NCI-H146 treated with DMSO at 0.1 percent for 48 hours (cell line): Measurements from ENCODE around the gene ROR1.

Source experiments
- DNase-seq: peaks from one replicate; lab custom pipeline; 2025; ENCODE audit not compliant: unreplicated experiment; lab: John Stamatoyannopoulos, UW

Gene ROR1

GRCh38 chr1:64163970-64164369 is 390.2 kb downstream of the ROR1 start:
- no peak for DNase-seq

GRCh38 chr1:64166629-64167028 is 392.8 kb downstream of the ROR1 start:
- DNase-seq = no peak

GRCh38 chr1:64167176-64167575 is 393.4 kb downstream of the ROR1 start:
- no peak for DNase-seq

- DNase-seq = no peak
These were observed 397.4 kb downstream of the ROR1 start for GRCh38 chr1:64171246-64171645.

- DNase-seq = no peak
These were observed 398.0 kb downstream of the ROR1 start for GRCh38 chr1:64171797-64172281.

- peak; percentile 21 for DNase-seq
These were observed 398.7 kb downstream of the ROR1 start for GRCh38 chr1:64172458-64172983.

GRCh38 chr1:64173336-64173940 is 399.6 kb downstream of the ROR1 start:
- DNase-seq = no peak

- no peak for DNase-seq
These were observed 401.8 kb downstream of the ROR1 start for GRCh38 chr1:64175639-64176038.

- no peak for DNase-seq
These were observed 402.8 kb downstream of the ROR1 start for GRCh38 chr1:64176659-64177058.

- no peak for DNase-seq
These were observed 405.8 kb downstream of the ROR1 start for GRCh38 chr1:64179588-64179987.

GRCh38 chr1:64182207-64182606 is 408.4 kb downstream of the ROR1 start:
- DNase-seq = no peak

GRCh38 chr1:64183395-64184002 is 409.7 kb downstream of the ROR1 start:
- no peak for DNase-seq

- DNase-seq = no peak
These were observed 410.2 kb downstream of the ROR1 start for GRCh38 chr1:64184003-64184440.

GRCh38 chr1:64186138-64186897 is 412.5 kb downstream of the ROR1 start:
- DNase-seq = no peak

- DNase-seq = no peak
These were observed 413.1 kb downstream of the ROR1 start for GRCh38 chr1:64186898-64187280.

- no peak for DNase-seq
These were observed 413.8 kb downstream of the ROR1 start for GRCh38 chr1:64187646-64188045.

- no peak for DNase-seq
These were observed 418.5 kb downstream of the ROR1 start for GRCh38 chr1:64192290-64192689.

- no peak for DNase-seq
These were observed 420.6 kb downstream of the ROR1 start for GRCh38 chr1:64194168-64195080.

GRCh38 chr1:64195081-64195395 is 421.2 kb downstream of the ROR1 start:
- DNase-seq = no peak

GRCh38 chr1:64196074-64196870 is 422.5 kb downstream of the ROR1 start:
- no peak for DNase-seq
